GM21737 (cell line): ENCODE data around the gene PISD.

Source experiments
- ATAC-seq: cut with Tn5 transposase; IDR thresholded peaks from one replicate; pipeline ENCODE4 v1.9.1; 2021; ENCODE audit warnings: mild to moderate bottlenecking, moderate library complexity; ENCODE audit not compliant: unreplicated experiment

PISD gene

GRCh38 chr22:31575190-31575589, 86.8 kb downstream of the PISD start:
- no peak for ATAC-seq

- ATAC-seq = no peak
These were observed 87.9 kb downstream of the PISD start for GRCh38 chr22:31574055-31574670.

GRCh38 chr22:31572939-31573338, 89.1 kb downstream of the PISD start:
- ATAC-seq = no peak

GRCh38 chr22:31569126-31569525, 92.9 kb downstream of the PISD start:
- no peak for ATAC-seq
